Activated naive CD4-positive, alpha-beta T cell treated with anti-CD3 and anti-CD28 coated beads for 36 hours (primary cell): Measurements from ENCODE around the gene SHE. TPM values are rescaled to one million over a fixed set of nuclear protein-coding genes. Genes with fewer than 3 reads are reported as not detected.
"Not testable (repeated sequence)": the region's sequence is repeated elsewhere in the genome, so short reads cannot be mapped to it uniquely, and the experiment has no call there.

Experiments
- CTCF ChIA-PET: fragments of 350-600 bp; sonication (Branson Sonifier 250); formaldehyde crosslinking; loops from one replicate; lab custom pipeline; 2021; ENCODE audit warnings: antibody characterized with exemption; lab: Charles Lee
- DNase-seq: peaks from one replicate; pipeline ENCODE4 v3.0.0-alpha.2; 2020
- H3K27ac Mint-ChIP-seq: one replicate; pipeline ENCODE4 v1.8.0; 2021; ENCODE audit warnings: mild to moderate bottlenecking, mixed read lengths
- H3K27me3 Mint-ChIP-seq: one replicate; pipeline ENCODE4 v1.8.0; 2021; ENCODE audit warnings: low read depth, mixed read lengths
- H3K36me3 Mint-ChIP-seq: one replicate; pipeline ENCODE4 v1.8.0; 2021; ENCODE audit warnings: low read depth, mixed read lengths
- H3K4me1 Mint-ChIP-seq: one replicate; pipeline ENCODE4 v1.8.0; 2021; ENCODE audit warnings: low read depth, mixed read lengths
- H3K4me3 Mint-ChIP-seq: one replicate; pipeline ENCODE4 v1.8.0; 2021; ENCODE audit warnings: mild to moderate bottlenecking, moderate library complexity, mixed read lengths
- H3K9me3 Mint-ChIP-seq: one replicate; pipeline ENCODE4 v1.8.0; 2021; ENCODE audit warnings: mixed read lengths
- intact Hi-C: fragments of 100-400 bp; cut with micrococcal nuclease; formaldehyde crosslinking; loops from one replicate; pipeline ENCODE4 v1.15.1; 2023
- total RNA-seq, 2 experiments: library from RNA; stranded (reverse); gene quantifications; one replicate each; pipeline ENCODE4 v1.2.3, GENCODE V29; 2021

SHE gene
- total RNA-seq, 2 experiments from 2014 or later, result not detected

- no peak overlapping the region for H3K27ac Mint-ChIP-seq
- no peaks in the 10 kb centered on the region for H3K9me3 Mint-ChIP-seq
- no peak for DNase-seq
- CTCF ChIA-PET, result interaction anchor here (0.6 to 2.1 kb wide), 3 partner anchors 9 to 74 kb away, joined by 3 to 8 read pairs (median 7); no protein-coding TSS in a partner anchor
- intact Hi-C loops, result loop anchor here (10.0 kb wide), 1 partner anchor 265 kb away; no protein-coding TSS in a partner anchor
- H3K27me3 Mint-ChIP-seq, result peaks cover 4% of the 10 kb centered on the region
- H3K36me3 Mint-ChIP-seq, result no peaks in the 10 kb centered on the region
- H3K4me3 Mint-ChIP-seq, result no peak overlapping the region
- peaks cover 16% of the 10 kb centered on the region for H3K4me1 Mint-ChIP-seq
Observed at GRCh38 chr1:154489695-154490274, 12.4 kb downstream of the SHE start.

DNA sequence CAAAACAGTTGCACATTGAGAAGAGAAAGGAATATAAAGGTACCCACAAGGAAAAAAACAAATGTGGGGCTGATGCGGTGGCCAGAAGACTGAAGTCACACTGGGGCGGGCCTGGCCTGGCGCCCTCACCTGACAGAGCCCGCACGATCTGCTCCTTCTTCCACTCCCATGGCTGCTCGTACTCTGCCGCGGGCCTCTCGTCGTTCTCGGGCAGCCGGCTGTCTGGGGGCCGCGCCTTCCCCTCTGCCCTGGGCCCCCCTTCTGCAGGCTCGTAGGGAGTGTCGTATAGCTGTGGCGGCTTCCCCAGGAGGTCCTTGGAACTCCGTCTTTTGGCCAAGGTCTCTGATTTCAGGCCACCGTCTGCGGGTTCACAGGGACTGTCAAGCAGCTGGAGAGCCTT, 13.3 kb downstream of the SHE start:
- intact Hi-C loops, result no loop called here
- Mint-ChIP-seq H3K36me3 (no peaks in the 10 kb centered on the region), H3K4me1 (peaks cover 16% of the 10 kb centered on the region), H3K27ac (no peak overlapping the region), H3K9me3 (no peaks in the 10 kb centered on the region), H3K27me3 (peaks cover 4% of the 10 kb centered on the region), H3K4me3 (no peak overlapping the region)
- DNase-seq, result no peak
- CTCF ChIA-PET, result interaction anchor here (0.7 to 2.1 kb wide), 3 partner anchors 8 to 58 kb away, joined by 3 to 8 read pairs (median 7); no protein-coding TSS in a partner anchor

DNA sequence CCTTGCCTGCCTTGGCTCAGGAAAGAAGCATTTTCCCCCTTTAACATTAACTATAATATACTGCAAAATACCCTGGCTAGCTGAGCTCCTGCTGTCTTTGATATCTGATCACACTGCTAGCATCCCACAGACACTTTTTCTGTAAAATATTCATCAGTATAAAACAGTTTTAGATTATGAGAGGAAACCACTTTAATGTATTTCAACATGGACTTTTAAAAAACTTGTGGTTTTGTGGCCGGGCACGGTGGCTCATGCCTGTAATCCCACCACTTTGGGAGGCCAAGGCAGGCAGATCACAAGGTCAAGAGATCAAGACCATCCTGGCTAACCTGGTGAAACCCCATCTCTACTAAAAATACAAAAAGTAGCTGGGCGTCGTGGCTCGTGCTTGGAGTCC, 15.5 kb downstream of the SHE start:
- H3K9me3 Mint-ChIP-seq, intact Hi-C loops, DNase-seq, H3K27me3 Mint-ChIP-seq, H3K4me3 Mint-ChIP-seq, H3K27ac Mint-ChIP-seq, H3K36me3 Mint-ChIP-seq, H3K4me1 Mint-ChIP-seq: not testable (repeated sequence)
- CTCF ChIA-PET, result interaction anchor here (1.3 kb wide), 1 partner anchor 38 kb away, joined by 3 read pairs; no protein-coding TSS in a partner anchor

- no peak for DNase-seq
- no peak overlapping the region for H3K4me3 Mint-ChIP-seq
- intact Hi-C loops, result no loop called here
- H3K4me1 Mint-ChIP-seq, result no peaks in the 10 kb centered on the region
- no peak overlapping the region for H3K27ac Mint-ChIP-seq
- H3K36me3 Mint-ChIP-seq, result no peaks in the 10 kb centered on the region
- CTCF ChIA-PET, result interaction anchor here (0.6 to 1.3 kb wide), 2 partner anchors 38 to 91 kb away, joined by 3 read pairs; no protein-coding TSS in a partner anchor
- H3K27me3 Mint-ChIP-seq, result no peaks in the 10 kb centered on the region
- no peaks in the 10 kb centered on the region for H3K9me3 Mint-ChIP-seq
Observed at GRCh38 chr1:154485910-154486496, 16.2 kb downstream of the SHE start.

GRCh38 chr1:154485106-154485505, 17.1 kb downstream of the SHE start:
- Mint-ChIP-seq H3K4me3 (no peak overlapping the region), H3K4me1 (peaks cover under 1% of the 10 kb centered on the region), H3K9me3 (no peaks in the 10 kb centered on the region), H3K27me3 (no peaks in the 10 kb centered on the region), H3K27ac (no peak overlapping the region), H3K36me3 (no peaks in the 10 kb centered on the region)
- intact Hi-C loops, result no loop called here
- CTCF ChIA-PET, result interaction anchor here (0.7 to 1.3 kb wide), 2 partner anchors 61 to 62 kb away, joined by 3 to 4 read pairs; no protein-coding TSS in a partner anchor
- no peak for DNase-seq

GRCh38 chr1:154483941-154484803, 18.0 kb downstream of the SHE start:
- Mint-ChIP-seq H3K4me1 (peaks cover 4% of the 10 kb centered on the region), H3K9me3 (no peaks in the 10 kb centered on the region), H3K4me3 (no peak overlapping the region), H3K36me3 (no peaks in the 10 kb centered on the region), H3K27me3 (no peaks in the 10 kb centered on the region), H3K27ac (no peak overlapping the region)
- CTCF ChIA-PET, result interaction anchor here (0.7 to 1.3 kb wide), 2 partner anchors 62 to 63 kb away, joined by 3 to 4 read pairs; no protein-coding TSS in a partner anchor
- no peak for DNase-seq
- intact Hi-C loops, result loop anchor here (5.0 kb wide), 1 partner anchor 393 kb away; no protein-coding TSS in a partner anchor

DNA sequence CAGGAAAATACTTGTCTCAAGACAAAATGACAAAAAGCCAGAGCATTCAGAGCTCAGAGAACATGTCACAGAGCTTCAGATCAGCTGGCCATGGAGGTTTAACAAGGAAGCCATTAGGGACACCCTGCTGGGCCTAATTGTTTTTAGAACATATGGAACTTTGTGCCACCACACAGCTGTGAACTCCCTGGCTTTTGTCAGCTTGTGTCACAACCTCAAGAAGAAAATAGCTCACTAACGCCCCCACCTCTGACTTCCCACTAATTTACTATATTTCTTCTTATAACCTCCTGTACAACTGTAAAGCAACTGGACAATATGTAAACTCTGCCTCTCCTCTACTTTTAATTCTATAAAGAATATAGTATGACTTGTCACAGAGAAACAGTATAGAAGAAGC, 21.2 kb downstream of the SHE start:
- intact Hi-C loops, result loop anchor here (5.0 kb wide), 1 partner anchor 396 kb away; no protein-coding TSS in a partner anchor
- Mint-ChIP-seq H3K4me3 (no peak overlapping the region), H3K27ac (no peak overlapping the region), H3K27me3 (no peaks in the 10 kb centered on the region), H3K4me1 (peaks cover 26% of the 10 kb centered on the region), H3K36me3 (no peaks in the 10 kb centered on the region), H3K9me3 (no peaks in the 10 kb centered on the region)
- no peak for DNase-seq
- CTCF ChIA-PET, result interaction anchor here (1.2 to 5.4 kb wide), 9 partner anchors 9 to 368 kb away, joined by 3 to 89 read pairs (median 7); no protein-coding TSS in a partner anchor

- DNase-seq, result peak; percentile 73
- Mint-ChIP-seq H3K4me1 (peaks cover 28% of the 10 kb centered on the region), H3K27ac (no peak overlapping the region), H3K27me3 (no peaks in the 10 kb centered on the region), H3K4me3 (no peak overlapping the region), H3K36me3 (no peaks in the 10 kb centered on the region), H3K9me3 (no peaks in the 10 kb centered on the region)
- intact Hi-C loops, result loop anchor here (1.0 to 5.0 kb wide), 7 partner anchors 41 to 457 kb away; partner anchors contain the start of genes HAX1 and PMVK
- CTCF ChIA-PET, result interaction anchor here (0.6 to 5.4 kb wide), 44 partner anchors 9 to 394 kb away, joined by 3 to 89 read pairs (median 4); no protein-coding TSS in a partner anchor
Observed at GRCh38 chr1:154479764-154480421, 22.3 kb downstream of the SHE start.

DNA sequence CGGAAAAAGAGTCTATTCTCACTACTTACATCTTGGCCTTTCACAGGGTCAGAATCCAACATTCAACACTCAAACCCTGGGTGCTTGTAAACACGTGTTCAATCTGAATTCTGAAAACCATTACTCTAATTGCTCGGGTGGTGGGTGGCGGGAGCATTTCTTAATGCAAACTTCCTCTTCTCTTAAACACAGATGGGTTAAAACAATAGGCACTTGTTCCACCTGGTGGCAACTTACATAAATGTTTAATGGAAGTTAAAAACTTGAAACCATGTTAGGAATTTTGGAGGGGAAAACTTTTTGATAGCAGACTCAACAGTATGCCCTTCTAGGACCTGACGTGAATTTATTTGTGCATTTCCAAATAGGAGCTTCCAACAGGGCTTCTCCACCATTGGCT, 23.6 kb downstream of the SHE start:
- CTCF ChIA-PET, result interaction anchor here (0.9 to 5.4 kb wide), 21 partner anchors 12 to 202 kb away, joined by 3 to 89 read pairs (median 5); no protein-coding TSS in a partner anchor
- H3K4me3 Mint-ChIP-seq, result peak overlapping the region; percentile 30
- H3K36me3 Mint-ChIP-seq, result no peaks in the 10 kb centered on the region
- no peaks in the 10 kb centered on the region for H3K9me3 Mint-ChIP-seq
- peaks cover 28% of the 10 kb centered on the region for H3K4me1 Mint-ChIP-seq
- peak; percentile 59 for DNase-seq
- no peaks in the 10 kb centered on the region for H3K27me3 Mint-ChIP-seq
- intact Hi-C loops, result loop anchor here (1.0 to 5.0 kb wide), 9 partner anchors 40 to 459 kb away; partner anchors contain the start of genes HAX1 and PMVK
- H3K27ac Mint-ChIP-seq, result no peak overlapping the region

GRCh38 chr1:154478013-154478412, 24.2 kb downstream of the SHE start:
- CTCF ChIA-PET, result interaction anchor here (1.2 to 5.4 kb wide), 3 partner anchors 12 to 68 kb away, joined by 6 to 89 read pairs (median 23); no protein-coding TSS in a partner anchor
- intact Hi-C loops, result loop anchor here (1.0 to 5.0 kb wide), 7 partner anchors 39 to 459 kb away; partner anchors contain the start of genes HAX1 and PMVK

DNA sequence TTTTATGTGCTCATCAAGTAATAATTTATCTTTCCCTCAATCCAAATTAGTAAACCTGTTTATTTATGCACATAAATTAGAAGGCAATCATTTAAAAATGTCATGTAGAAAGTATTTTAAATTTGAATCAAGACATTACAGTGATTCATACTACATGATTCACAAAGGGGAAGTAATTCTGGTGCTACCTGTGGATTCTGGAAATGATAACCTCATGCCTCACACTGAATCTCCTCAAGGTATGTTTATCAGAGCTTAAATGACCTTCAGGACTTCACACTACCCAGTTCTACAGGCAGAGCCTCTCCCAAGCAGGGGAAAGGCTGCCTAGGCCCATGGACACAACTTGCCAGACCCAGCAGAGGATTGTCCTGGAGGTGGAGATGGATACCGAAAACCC, 25.4 kb downstream of the SHE start:
- DNase-seq, result no peak
- Mint-ChIP-seq H3K36me3 (no peaks in the 10 kb centered on the region), H3K9me3 (no peaks in the 10 kb centered on the region), H3K27ac (no peak overlapping the region), H3K27me3 (no peaks in the 10 kb centered on the region), H3K4me1 (peaks cover 28% of the 10 kb centered on the region), H3K4me3 (no peak overlapping the region)
- CTCF ChIA-PET, result interaction anchor here (0.8 to 0.9 kb wide), 2 partner anchors 11 to 142 kb away, joined by 3 to 4 read pairs; no protein-coding TSS in a partner anchor
- intact Hi-C loops, result loop anchor here (2.0 to 5.0 kb wide), 3 partner anchors 14 to 461 kb away; partner anchors contain the start of genes HAX1 and PMVK

More at GRCh38 chr1:154478013-154478412, 24.2 kb downstream of the SHE start:
- Mint-ChIP-seq H3K27ac (no peak overlapping the region), H3K4me3 (no peak overlapping the region), H3K36me3 (no peaks in the 10 kb centered on the region), H3K4me1 (peaks cover 28% of the 10 kb centered on the region), H3K27me3 (no peaks in the 10 kb centered on the region), H3K9me3 (no peaks in the 10 kb centered on the region)
- no peak for DNase-seq
